DMS53 treated with DMSO at 0.1 percent for 48 hours (cell line): ENCODE data around the gene GATA6.
"Not testable (repeated sequence)": the region's sequence is repeated elsewhere in the genome, so short reads cannot be mapped to it uniquely, and the experiment has no call there.

Experiments
- DNase-seq: peaks from one replicate; lab custom pipeline; 2025; ENCODE audit not compliant: unreplicated experiment; lab: John Stamatoyannopoulos, UW

Gene GATA6

DNA sequence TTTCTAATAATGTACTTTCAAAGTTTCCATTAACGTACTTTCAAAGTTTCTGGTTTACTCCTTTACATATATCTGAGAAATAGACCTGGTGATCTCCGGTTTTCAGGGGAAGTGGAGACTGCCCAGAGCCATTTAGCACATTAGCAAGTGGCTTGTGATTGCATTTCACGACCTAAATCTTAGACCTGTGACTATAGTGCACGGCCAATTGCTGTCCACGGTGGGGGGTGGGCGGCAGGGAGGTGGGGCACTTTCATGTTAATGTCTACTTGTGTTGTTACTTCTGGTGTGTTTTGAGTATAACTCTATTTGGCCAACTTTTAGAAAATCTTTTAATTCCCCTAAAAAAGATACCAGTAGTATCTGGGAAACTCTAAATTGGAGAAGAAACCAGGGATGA is 11.3 kb downstream of the GATA6 start:
- DNase-seq: no peak

DNA sequence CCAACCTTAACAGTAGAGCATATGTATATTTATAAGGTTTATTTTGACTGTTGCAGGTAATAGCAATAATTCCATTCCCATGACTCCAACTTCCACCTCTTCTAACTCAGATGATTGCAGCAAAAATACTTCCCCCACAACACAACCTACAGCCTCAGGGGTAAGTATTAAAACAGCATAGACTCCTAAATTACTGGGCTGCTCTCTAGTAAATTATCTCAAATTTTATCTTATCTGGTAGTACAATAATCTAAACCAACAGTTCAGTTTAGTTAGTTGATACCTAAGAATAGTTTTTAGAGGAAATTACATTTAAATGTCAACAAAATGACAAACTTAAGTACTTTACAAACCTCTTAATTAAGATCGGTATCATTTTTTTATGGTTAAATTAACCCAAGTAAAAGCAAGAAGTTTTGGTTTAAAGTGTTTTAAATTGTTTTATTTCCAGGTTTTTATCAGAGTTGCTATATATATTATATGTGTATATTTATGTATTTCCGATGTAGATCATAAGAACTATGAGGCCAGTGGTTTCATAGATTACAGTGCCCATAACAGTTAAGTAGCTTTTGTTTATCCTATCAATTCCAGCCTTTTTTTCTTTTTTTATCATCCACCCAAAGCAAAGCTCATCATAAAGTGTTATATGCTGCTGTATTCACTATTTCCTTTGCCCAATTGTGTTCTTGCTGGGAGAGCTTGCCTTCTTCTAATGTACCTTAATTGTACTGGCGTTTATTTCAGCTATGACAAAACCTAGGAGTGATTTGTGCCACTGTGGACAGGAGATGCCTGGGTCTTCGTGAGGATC is 13.7 kb downstream of the GATA6 start:
- DNase-seq: no peak

DNA sequence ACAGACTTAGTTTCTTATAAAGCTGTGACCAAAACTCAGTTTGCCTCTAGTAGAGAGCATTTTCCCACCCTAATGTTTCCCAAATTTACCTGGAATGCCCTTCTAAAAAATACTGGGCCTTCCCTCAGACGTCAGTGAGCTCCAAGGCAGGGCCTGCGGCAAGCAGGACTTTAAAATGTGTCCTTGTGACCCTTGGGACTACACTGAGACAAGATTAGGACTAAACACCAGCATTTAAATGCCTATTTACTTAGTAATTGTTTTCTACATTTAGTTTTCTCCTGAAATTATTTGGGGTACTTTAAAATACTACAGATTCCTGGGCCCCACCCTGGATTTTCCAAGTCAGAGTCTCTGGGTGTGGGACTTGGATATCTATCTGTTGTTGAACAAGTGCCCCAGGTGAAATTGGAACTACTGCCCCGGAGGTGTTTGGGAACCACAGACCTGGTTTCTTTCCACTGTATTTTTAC is 14.3 kb downstream of the GATA6 start:
- DNase-seq: no peak

DNA sequence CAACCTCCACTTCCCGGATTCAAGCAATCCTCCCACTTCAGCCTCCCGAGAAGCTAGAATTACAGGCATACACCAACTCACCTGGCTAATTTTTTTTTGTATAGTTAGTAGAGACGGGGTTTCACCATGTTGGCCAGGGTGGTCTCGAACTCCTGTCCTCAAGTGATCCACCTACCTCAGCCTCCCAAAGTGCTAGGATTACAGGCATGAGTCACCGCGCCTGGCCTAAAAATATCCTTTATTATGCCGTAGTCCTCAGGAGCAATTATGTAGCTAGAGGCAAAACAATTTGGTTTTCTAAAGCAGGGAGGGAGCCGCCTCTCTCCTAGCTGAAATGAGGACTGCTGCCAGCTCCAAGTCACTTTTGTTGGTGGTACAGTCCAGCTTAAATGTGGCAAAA is 15.2 kb downstream of the GATA6 start:
- not testable (repeated sequence) for DNase-seq

DNA sequence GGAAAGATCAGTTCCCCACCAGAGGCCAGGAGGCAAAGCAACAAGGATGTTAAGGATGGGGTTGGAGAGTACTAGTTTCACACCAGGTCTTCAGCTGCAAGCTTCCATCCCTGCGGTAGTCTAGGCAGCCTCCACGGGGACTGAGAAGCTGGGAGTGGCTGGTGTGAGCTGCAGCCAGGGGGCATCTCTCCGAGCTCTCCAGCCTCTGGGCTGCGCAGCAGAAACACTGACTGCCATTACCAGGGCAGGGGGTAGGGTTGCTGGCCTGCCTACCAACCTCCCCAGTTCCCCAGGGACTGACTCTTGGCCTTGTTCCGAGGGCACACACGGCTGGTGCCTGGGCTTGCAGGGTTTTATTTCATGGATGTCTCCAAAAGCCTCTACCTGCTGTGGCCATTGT is 15.9 kb downstream of the GATA6 start:
- DNase-seq: no peak

DNA sequence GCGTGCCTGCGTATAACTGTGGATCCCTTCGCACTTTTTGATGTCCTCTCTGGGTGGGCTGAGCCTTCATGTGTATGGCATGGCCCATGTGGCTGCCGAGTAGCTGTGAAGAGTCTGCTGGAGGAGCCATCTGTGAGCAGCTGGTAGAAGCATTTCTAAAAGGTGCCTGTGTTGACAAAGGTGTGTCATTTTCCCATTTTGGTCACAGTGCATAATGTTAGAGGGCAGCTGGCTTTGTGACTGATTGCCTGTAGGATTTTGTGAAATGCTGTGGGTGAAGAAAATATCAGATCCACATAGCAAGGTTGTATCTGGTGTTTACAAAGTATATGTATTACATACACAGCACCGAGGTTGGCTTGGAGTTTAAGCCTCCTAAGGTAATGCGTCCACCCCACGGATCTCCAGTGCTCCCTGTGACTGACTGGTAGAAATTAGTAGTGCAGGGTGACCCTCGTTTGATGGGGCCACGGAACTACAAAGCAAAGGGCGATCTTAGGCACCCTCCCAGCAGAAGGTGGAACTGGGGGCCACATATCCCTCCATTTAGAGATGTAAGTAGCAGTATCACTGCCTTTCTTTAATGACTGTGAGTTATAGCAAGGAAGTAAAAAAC is 16.5 kb downstream of the GATA6 start:
- no peak for DNase-seq

DNA sequence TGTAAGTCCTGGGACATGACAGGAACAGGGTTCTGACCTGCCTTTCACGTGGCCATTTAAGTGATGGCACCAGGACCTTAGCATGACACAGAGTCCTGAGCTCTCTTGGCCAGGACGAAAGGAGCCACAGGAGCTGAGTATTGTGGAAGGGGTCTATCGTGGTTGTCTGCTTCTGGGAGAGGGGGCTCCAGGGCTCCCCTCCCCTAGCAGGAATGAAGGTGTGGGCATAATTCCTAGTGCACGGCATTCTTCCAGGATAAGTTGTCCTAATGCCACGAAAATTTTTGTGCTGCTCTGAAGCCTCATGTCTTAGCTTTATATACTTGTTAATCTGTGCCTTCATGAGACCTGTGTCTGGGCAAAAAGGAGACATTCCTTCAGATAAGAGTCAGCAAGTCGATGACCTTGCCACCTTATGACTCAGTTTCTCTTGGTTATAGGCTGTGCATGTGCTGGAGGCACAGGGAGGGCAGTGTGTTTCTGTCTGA is 17.1 kb downstream of the GATA6 start:
- DNase-seq: no peak

DNA sequence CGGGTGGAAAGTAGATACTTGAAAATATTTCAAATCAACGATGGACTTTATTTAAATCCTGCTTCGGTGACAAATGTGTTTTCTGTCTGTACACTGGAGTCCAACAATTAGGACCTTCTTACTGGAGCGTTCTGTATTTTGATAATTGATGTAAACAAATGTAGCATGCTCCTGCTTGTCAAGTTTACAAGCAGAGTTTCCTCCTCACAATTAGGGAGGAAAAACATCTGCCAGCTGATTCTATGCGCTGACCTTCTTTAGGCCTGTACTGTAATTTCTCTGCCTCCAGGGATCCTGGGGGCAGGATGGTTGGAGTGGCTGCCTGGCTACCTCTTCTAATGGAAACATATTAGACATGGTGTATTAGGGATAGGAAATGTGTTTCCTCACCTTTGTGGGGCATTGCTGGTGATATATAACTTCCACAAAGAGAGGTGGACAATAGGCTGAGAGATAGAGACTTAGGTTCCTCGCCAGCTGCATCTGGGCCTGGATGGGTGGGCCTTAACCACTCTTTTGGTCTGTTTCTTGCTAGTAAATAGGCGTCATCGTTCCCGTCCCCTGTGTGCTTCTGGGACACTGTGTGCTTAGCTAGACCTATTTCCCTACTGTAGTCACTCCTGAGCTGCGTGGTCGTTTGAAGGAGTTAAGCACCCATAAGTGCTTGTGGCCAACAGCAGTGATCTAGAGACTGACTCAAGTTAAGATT is 19.3 kb downstream of the GATA6 start:
- DNase-seq: no peak

DNA sequence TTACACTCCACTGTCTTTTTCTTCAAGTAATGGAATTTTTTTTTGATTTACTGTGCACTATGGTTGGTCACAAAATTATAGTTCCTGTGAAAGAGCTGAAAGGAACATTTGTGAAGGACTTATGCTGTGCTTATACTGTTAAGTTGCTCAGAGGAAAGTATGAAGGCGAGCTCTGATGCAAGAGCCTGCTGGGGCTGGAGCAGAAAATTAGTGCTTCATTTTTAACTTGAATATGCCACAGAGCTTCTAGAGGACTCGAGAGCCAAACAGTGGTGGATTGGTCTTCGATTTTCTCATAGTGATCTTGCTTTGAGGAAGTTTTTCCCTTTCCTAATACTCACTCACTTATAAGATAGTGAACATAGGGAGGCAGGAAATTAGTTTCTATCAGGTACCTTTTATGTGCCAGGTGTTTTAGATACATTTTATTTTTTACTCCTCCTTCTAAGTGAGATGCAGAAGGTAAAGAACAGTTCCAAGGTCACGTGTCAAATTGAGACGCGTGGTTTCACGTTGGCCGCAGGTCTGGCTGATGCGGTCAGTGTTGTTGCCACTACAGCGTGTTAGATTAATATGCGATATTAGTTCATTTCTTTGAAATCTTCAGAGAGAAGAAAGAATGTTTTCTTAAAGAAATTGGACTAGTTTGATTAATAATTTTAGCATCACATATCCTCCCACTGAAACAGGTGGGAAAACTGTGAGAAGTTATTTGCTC is 20.2 kb downstream of the GATA6 start:
- DNase-seq: no peak

DNA sequence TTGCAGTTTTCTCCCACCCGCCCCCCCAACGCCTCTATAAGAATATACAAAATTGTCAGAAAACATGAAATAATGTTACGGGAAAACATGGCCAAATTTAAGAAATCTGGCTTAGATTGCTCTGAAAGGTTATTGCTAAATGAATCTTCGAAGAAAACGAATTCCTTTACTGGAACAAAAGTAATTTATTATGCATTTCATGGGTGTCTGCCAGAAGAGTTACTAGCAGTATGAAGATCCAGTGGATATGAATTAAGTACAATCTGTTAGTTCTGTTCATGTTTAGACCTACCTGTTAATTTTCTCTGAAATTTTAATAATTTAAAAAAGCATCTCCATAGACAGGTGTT is 21.9 kb downstream of the GATA6 start:
- no peak for DNase-seq

DNA sequence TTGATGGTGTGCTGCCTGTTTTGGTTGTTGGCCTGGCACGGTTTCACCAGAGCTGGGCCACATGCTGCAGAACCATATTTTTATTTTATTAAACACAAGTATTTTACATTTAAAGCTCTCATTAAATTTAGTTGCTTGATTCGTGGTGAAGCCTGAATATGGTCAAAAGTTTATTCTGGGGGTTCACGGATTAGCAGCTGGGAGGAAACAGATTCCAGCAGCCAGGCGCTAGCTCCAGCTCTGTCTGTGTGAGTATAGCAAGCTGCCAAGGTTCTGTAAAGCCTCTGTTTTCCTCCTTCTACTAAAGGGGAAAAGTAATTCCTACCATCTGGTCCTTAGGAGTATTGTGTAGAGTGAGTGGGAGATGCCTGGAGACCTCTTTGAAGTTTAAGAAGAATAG is 22.5 kb downstream of the GATA6 start:
- DNase-seq: no peak

DNA sequence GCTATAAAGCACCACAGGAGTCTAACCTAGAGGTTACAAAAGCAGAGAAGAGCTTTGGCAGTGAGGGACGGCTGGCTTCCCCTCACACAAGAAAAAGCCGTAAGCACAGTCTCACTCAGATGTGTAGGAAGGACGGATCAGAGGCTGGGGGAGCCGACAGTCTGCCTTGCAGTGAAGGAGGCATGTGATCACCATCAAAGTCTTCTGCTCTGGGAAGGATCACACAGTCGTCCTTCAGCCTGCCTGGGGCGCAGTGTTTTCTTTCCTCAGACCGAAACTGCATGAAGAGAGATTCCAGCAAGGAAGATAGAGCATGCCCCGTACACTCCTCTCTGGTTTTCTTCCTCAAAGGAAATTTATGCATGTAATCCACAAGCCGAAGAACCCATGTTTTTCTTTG is 24.1 kb downstream of the GATA6 start:
- DNase-seq: no peak

DNA sequence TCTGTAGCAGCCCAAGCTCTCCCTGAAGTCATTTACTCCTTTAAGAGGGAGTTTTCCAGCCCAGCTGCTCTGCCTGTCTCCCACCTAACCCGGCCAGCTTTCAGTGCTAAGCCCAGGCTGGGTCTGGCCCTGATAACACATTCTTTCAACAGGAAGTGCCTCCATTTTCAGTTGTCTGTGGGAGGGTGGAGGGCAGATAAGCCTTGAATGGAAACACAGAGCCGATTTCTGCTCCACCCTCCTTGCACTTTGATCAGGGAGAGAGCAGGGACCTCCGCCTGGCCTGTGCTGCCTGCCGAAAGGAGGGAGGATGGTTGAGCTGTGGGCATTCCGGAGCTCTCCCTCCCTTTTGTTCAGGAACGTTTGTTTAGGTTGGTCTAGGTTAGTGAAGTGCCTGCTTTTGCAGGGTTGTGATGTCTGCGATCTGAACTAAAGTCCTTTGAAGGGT is 24.8 kb downstream of the GATA6 start:
- DNase-seq: no peak

DNA sequence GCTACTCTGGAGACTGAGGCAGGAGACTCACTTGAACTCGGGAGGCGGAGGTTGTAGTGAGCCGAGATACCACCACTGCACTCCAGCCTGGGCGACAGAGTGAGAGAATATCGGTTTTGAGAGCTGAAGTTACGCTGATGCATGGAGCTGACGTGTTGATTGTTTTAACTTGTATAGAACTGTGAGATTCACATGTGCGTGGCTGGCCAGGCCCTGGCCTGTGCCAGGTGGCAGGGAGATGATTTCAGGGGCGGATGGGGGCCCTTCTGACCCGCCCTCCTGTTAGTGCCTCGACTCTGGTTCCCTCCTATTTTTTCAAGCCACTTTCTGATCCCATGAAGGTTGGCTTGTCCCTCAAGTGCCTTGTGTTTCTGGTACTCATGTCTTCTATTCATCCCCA is 25.7 kb downstream of the GATA6 start:
- no peak for DNase-seq

DNA sequence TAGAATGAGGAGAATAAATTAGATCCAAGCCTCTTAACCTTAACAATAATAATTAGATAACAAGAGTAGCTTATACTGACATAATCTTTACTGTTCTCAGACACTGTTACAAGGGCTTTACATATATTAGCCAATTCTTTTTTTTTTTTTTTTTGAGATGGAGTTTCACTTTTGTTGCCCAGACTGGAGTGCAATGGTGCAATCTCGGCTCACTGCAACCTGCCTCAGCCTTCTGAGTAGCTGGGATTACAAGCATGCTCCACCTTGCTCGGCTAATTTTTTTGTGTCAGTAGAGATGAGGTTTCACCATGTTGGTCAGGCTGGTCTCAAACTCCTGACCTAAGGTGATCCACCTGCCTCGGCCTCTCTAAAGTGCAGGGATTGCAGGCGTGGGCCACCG is 27.6 kb downstream of the GATA6 start:
- DNase-seq: not testable (repeated sequence)

DNA sequence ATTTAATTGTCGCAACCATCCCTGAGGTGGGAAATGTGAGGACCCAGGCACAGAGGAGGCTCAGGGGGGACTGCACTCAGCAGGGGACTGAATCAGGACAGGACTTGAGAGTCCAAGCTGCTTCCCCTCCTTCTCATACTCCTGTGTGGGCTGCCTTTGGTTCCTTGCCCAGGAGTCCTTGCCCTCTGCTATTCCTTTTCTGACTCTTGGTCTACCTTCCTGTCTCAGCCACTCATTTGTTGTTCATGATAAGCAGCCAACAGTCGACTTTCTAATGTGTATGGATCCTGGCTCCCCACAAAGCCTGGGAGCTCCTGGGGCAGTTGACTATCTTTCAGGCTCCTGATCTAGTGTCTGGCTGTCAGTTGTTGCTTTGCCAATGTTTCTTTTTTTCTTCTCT is 28.3 kb downstream of the GATA6 start:
- no peak for DNase-seq

DNA sequence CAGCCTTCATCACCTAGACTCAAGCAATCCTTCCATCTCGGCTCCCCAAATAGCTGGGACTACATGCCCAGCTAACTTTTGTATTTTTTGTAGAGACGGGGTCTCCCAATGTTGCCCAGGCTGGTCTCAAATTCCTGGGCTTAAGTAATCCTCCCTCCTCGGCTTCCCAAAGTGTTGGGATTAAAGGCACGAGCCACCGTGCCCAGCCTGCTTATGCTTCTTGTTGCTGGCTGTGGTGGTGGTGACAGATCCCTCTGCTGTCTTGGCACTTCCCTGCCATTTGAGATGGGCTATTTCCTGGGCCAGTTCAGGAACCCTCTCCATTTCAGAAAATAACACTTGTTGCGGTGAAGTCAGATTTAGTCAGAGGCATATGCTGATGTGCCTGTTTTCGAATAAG is 28.8 kb downstream of the GATA6 start:
- DNase-seq: no peak

DNA sequence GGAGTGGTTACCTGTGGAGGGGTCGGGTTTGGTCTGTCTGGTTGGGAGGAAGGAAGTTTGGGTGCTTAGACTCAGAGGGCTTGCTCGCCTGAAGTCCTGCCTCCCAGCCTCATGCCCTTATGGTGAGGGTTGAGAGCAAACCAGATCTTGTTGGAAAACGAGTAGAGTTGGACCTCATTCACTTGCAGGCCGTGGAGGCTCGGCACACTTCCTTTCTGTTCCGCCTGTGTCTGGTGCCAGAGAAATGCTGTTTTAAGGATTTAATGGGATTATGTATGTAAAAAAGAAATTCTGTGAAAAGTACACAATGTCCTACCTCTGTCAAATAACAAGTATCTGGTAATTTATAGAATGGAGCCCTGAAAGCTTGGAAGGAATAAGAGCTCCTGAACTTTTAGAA is 29.6 kb downstream of the GATA6 start:
- DNase-seq: no peak

DNA sequence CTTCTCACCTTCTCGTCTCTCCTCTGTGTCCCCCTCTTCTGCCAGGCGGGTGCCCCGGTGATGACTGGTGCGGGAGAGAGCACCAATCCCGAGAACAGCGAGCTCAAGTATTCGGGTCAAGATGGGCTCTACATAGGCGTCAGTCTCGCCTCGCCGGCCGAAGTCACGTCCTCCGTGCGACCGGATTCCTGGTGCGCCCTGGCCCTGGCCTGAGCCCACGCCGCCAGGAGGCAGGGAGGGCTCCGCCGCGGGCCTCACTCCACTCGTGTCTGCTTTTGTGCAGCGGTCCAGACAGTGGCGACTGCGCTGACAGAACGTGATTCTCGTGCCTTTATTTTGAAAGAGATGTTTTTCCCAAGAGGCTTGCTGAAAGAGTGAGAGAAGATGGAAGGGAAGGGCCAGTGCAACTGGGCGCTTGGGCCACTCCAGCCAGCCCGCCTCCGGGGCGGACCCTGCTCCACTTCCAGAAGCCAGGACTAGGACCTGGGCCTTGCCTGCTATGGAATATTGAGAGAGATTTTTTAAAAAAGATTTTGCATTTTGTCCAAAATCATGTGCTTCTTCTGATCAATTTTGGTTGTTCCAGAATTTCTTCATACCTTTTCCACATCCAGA is 31.3 kb downstream of the GATA6 start:
- DNase-seq: no peak

DNA sequence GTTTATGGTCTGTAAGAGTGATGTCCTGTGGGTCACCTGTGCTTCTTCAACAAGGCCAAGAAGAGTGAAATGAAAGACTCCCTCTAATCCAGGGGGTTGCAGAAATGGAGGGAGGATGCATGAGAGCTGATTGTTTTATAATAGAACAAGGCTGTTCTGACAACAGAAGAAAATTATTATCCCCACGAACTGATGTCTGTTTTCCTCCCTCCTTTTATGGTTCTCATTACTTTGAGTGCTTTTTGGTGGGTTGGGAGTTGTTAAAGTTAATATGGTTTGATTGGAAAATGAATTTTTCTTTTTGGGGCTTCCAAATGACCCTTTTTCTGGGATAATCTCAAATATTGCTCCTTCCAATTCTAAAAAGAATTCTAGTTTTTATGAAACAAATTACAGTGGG is 33.6 kb downstream of the GATA6 start:
- no peak for DNase-seq
